GM19025 (cell line): ENCODE measurements around the gene WDR82.
"Not testable (repeated sequence)": the region's sequence is repeated elsewhere in the genome, so short reads cannot be mapped to it uniquely, and the experiment has no call there.

Experiments used
- ATAC-seq: cut with Tn5 transposase; IDR thresholded peaks from one replicate; pipeline ENCODE4 v1.9.1; 2021; ENCODE audit warnings: mild to moderate bottlenecking, low read depth, moderate library complexity; ENCODE audit not compliant: unreplicated experiment

Gene WDR82

DNA sequence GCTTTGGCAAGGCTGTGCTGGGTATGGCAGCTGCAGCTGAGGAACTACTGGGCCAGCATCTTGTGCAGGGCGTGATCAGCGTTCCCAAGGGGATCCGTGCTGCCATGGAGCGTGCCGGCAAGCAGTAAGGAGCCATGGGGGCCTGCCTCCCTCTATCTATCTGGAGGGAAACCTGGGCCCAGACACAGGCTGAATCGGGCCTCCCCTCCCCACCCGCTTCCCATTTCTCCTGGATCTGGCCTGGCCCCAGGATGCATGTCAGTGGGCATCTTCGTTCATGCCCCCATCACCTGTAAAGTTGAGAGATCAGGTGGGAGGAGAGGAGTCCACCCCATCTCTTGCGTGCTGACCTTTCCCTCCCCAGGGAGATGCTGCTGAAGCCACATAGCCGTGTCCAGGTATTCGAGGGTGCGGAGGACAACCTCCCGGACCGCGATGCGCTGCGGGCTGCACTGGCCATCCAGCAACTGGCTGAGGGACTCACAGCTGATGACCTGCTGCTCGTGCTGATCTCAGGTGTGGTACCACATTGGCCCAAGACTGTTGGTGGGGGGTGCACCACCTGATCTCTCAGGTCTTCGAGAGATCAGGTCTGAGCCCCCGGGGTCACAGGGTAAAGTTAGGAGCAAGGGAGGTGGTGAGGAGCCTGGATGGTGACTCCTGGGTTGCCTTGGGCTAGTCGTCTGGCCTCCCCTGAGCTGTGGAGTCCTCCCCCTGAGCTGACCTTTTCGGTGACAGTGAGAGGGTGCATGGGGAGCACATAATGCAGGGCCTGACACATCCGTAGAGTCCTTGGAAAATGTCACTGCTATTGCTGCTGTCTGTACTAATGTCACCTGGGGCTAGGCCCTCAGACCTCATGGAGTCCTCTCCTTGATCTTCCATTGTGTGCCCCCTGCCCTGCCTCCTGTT, 12.4 kb upstream of the WDR82 start:
- no peak for ATAC-seq

DNA sequence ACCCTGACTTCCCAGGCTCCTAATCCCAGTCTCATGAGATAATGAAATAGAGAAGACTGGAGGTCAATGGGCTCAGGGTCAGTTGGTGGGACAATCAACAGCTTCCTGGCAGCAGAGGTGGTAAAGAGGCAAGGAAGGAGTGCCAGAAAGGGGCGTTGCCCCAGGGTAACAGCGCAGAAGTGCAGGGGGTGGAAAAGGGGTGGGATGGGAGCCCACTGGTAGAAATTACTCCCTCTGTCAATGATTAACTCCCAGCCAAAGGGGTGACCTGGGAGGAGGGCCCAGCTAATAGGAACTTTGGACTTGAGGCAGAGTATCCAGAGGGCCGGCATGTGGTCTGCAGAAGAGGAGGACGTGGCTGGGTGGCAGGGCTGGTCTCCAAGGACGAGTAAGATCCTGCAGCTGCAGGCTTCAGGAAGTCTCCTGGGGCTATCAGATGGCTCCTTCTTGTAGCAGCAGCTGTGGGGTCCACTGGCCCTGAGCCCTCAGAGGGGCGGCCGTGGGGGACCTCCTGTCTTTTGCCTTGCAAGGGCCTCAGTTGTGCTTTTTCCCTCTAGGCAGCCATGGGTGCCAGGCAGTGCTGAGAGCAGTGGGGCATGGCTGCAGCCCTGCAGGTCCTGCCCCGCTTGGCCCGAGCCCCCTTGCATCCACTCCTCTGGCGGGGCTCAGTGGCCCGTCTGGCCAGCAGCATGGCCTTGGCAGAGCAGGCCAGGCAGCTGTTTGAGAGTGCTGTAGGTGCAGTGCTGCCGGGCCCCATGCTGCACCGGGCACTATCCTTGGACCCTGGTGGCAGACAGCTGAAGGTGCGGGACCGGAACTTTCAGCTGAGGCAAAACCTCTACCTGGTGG, 11.5 kb upstream of the WDR82 start:
- no peak for ATAC-seq

DNA sequence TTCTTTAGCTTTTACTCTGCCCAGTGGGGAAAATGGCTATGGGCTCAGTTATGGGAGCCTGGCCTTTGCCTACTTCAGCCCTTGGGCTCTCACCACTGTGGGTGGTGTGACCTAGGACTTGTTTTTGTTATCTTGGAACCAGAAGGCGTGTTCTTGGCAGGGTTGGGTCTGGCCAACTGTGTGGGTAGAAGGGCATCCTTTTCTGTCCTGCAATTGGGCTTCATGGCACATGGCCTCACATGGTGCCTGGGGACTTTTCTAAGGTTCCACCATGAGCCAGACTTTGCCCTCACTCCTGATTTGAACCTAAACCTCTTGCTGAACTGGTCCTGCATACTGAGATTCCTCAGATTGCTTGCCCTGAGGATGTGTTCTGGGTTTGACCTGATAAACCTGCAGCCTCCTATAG, 10.9 kb upstream of the WDR82 start:
- ATAC-seq: no peak

DNA sequence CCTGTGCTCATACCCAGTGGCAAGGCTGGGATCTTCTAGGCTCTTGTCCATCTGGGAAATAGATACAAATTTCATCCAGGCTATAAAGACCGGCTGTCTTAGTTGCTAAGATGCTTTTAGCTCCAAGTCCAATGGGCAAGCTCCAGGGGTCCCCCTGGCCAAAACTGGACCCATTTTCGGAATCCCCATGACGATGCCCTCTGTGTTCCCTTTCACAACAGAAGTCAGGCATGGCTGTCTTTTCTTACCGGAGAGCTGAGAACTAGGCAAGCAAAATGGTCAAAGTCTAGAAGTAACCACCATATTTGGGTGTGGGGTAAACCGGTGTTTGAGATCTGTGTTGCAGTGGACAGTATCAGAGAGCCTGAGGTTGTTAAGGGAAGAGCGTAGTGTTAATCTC, 10.2 kb upstream of the WDR82 start:
- ATAC-seq: no peak

DNA sequence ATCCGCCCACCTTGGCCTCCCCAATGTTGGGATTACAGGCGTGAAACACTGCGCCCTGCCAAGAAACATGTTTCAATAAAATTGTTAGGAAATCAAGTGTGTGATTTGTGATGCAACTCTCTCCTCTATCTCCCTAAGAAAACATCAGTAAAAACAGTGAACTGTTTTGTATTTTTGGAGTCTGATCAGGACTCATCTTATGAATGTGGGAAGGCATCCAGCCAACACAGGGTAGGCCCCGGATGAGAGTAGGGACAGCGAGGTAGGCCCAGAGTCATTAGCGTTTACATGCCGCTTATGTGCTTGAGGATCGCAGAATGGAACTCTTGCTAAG, 8.3 kb upstream of the WDR82 start:
- no peak for ATAC-seq

DNA sequence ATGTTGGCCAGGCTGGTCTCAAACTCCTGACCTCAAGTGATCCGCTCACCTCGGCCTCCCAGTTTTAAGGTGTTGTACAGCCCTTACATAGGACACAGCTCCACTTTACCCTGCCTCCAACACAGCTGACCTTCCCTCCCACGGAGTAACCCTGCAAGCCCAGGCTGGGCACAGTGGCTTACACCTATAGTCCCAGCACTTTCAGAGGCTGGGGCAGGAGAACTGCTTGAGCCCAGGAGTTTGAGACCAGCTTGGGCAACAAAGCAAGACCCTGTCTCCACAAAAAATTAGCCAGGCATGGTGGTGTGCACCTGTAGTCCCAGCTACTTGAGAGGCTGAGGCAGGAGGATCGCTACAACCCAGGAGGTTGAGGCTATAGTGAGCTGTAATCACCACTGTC, 5.6 kb upstream of the WDR82 start:
- not testable (repeated sequence) for ATAC-seq

DNA sequence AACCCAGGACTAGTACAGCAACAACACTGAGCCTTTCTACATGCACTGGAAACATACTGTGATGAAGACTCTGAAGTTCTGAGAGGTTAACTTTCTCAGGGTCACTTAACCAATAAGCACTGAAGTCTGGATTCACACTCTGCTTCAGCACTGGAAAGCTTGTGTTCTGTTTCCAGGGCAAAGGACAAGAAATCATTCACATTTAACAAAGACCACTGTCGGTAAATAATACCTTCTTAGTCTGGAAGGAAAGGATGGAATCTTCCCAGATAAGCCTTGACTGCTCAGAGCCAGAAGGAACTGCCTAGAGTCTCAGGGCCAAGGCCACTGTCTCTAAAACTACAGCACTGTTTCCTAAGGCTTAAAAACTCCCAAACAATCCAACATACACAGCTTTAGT, 4.9 kb upstream of the WDR82 start:
- ATAC-seq: no peak

DNA sequence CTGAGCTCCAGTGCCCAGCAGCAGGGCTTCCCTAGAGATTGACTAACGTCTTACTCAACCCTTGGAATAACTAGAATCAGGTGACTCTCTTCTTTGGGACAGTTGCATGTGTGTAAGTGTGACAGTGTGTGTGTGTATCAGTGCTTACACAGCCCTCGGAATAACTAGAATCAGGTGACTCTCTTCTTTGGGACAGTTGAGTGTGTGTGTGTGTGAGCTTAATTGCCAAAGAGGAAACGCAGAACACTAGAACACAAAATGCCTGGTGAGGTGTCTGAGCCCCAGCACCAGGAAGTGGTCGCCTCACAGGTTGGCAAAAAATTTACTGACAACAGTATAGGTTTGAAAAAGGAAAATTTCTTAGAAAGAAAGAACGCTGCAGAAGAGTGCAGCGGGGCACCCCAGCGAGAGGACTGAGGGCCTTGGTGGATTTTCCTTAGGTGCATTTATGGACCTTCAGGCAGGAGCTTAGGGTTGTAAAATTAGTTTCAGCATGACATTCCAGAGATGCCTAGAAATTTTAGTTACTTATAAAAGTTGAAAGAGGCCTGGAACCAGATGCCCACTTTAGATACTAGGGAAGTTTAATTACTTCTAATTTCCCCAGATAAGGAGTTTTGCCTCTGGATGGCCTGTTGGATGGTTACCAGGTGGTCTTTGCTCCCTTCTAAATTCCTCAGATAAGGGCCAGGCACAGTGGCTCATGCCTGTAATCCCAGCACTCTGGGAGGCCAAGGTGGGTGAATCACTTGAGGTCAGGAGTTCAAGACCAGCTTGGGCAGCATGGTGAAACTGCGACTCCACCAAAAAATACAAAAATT, 3.7 kb upstream of the WDR82 start:
- no peak for ATAC-seq

DNA sequence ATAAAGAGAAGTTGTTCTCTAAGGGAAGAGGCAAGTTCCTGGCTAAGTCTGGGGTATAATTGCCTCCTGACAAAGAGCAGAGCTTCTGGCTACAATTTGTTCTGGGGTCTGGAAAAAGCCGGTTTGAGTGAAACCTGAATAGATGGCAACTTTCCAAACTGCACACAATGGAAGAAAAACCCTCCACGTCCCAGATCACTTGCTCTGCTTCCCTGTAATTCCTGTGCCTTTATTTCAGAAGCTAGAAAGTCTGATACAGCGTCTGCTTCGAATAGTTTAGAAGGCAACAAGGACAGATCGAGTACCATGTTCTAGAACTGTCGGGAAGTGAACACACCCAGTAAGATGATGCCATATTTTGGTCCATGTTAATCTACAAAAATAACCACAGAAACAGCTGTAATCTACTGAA, 1.6 kb upstream of the WDR82 start:
- ATAC-seq: no peak

DNA sequence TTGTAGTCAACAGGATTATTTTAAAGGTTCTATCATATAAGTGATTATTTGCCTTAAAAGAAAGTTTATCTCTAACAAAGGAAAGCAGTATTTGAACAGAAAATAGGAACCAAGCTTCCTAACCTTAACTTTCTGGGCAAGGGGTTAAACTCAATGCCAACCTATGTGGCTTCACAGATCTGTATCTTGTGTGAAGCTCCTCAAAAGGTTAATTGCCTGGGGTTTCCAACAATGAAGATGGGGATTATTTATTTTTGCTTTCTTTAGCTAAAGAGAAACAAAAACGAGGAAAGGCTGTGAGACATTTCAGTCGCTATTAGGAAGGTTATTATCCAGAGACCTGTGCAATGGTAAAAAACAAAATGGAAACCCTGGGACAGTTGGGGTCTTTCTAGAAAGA, 1.1 kb upstream of the WDR82 start:
- no peak for ATAC-seq

DNA sequence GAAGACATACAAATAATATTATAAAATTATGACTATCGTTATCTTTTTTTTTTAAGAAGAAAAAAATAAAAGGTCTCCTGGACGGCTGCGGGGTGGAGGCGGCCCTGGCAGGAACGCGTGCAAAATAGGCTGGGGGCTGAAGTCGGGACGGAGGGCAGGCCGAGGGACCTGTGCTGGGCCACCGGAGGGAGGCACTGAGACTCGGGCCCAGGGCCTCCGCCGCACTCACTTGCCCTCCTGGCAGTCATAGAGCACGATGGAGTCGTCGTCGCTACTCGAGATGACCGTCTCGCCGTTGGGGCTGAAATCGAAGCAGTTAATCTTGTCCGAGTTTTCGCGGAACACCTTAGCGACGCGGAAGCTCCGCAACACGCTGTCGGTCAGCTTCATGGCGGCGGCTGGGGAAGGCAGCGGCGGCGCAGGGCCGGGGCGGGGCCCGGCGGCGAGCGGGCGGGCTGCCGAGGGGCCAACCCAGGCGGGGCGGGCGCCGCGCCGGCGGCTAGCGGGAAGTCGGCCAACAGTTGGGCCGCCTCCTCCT, 408 bp downstream of the WDR82 start:
- ATAC-seq: peak; percentile 68

DNA sequence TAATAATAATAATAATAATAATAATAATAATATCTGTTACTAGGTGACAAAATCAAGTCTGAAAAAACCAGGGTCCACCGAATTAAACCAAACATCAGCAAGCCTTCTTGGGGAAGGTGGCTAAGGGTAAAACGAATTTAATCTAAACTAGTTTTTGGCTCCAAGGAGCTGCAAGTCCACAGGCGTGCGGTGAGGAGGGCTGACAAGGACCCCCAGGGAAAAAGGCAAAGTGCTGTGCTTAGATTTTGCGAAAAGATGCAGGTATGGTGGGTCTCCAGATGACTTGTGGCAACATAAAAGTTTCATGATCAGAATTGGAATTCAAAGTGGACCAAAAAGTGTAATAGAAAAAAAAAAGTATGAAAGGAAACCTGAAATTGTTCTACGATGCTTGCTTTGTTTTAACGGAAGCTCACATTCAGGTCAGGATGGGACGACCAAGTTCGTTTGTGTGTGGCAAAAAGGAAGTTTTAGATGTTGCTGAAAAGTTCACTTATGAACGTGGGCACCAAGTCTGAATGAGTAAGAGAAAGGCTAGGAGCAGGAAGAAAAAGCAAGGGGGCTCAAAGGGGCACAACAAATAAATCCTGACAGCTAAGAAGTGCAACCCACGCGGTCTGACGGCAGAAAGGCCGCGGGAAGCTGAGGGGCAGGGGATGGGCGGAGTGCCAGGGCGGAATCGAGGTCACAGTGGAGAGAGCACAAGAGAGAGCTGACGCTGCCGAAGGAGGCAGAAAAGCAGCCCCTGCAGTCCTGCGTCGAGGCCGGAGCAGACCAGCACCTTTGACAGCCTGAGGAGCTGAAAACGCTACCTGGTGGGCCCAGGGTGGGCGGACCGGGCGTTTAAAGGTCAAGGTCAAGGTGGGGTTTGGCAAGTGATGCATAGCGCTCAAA, 1.1 kb downstream of the WDR82 start:
- ATAC-seq: no peak

DNA sequence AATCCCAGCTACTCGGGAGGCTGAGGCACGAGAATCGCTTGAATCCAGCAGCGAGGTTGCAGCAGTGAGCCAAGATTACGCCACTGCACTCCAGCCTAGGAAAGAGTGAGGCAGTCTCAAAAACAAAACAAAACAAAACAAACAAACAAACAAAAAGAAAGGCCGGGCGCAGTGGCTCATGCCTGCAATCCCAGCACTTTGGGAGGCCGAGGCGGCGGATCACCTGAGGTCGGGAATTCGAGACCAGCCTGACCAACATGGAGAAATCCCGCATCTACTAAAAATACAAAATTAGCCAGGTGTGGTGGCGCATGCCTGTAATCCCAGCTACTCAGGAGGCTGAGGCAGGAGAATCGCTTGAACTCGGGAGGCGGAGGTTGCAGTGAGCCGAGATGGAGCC, 3.7 kb downstream of the WDR82 start:
- ATAC-seq: not testable (repeated sequence)

DNA sequence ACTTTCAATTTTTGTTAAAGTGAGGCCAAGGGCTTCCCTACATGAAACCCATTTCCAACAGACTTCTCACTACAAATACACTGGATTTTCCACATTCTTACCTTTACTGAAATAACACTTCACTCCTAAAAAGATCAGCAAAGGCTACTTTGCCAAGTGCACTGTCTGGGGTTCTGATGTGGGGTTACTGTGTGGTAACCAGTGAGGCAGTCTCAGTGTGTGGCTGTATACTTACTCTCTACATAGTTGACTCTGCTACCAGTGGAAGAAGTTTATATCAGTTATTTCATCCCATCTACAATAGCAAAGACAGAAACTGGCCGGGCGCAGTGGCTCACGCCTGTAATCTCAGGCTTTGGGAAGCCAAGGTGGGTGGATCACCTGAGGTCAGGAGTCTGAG, 5.6 kb downstream of the WDR82 start:
- no peak for ATAC-seq

DNA sequence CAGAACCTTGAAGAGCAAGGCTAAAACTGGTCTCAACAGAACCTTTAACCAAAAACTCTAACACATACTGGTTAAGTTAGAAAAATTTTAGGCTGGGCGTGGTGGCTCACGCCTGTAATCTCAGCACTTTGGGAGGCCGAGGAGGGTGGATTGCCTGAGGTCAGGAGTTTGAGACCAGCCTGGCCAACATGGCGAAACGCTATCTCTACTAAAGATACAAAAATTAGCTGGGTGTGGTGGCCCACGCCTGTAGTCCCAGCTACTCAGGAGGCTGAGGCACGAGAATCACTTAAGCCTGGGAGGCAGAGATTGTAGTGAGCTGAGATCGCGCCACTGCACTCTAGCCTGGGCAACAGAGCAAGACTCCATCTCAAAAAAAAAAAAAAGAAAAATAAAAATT, 6.3 kb downstream of the WDR82 start:
- ATAC-seq: not testable (repeated sequence)

DNA sequence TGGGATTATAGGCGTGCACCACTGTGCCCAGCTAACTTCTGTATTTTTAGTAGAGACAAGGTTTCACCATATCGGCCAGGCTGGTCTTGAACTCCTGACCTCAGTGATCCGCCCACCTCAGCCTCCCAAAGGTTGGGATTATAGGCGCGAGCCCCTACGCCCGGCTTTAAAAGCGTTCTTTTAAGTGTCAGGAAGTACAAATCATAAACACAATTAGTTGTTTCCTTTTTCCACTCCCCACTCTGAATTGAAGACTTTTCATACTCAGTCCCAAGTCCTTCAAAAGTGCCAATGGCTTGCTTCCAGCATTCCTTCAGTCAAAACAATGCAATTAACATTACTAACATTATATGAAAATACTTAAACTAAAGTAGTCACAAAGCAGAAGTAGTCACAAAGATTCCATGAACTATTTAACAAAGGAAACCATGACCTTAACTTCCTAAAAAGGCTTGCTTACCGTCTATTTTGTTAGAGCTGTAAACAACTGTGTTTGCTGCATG, 8.1 kb downstream of the WDR82 start:
- ATAC-seq: no peak

DNA sequence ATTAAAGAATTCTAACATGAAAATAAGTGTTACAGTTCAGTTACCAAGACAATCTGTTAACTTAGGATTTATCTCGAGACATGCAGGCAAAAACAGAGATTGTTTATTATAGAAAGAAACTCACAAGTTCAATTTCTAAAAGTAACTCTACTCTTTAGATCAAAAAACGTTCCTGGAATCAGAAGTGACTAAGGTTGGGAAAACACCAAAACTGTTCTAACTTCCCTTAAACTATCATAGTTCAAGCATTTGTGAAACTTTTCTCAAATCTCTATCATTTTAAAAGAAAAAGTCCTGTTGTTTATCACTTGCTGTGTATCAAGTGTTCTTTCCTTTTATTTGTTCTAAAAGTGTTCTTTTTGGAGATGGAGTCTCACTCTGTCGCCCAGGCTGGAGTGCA, 8.7 kb downstream of the WDR82 start:
- no peak for ATAC-seq

DNA sequence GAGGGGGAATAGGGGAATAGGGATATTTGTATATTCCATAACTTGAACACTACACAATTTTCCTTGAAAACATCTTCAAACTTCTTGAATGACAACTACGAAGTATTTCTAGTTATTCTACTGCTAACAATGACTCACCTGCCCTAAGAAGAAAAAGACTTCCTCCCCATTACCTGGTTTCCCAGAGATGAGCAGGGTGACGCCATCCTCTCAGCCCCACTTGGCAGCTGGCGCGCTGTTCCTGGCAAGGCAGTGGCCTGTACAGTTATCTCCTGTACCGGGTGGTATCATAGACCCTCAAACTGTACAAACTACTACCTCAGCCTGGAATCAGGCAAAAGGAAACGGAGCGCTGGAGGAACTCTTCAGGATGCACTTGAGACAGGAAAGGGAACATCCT, 10.4 kb downstream of the WDR82 start:
- no peak for ATAC-seq

DNA sequence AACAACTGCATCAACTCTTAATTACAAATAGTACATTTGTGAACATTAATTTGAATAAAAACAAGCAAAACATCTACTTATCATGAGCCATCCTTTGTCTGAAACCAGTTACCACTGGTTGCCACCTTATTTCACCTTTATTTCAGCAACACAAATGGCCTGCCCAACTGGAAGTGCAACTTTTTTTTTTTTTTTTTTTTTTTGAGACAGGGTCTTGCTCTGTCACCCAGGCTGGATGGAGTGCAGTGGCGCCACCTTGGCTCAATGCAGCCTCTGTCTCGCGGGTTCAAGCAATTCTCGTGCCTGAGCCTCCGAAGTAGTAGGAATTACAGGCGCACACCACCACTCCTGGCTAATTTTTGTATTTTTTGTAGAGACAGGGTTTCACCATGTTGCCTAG, 13.1 kb downstream of the WDR82 start:
- ATAC-seq: no peak
